Ovary (tissue), 3 donors: ENCODE results near the gene CTBP1.

ENCODE experiments used
- EP300 ChIP-seq: sonication (generic); formaldehyde crosslinking; IDR thresholded peaks from one replicate; pipeline ENCODE4 v1.6.1; 2017; ENCODE audit warnings: antibody characterized with exemption
- POLR2A ChIP-seq: fragments of 450-650 bp; IDR thresholded peaks from one replicate; pipeline ENCODE4 v1.6.1; 2017; ENCODE audit warnings: antibody characterized with exemption, mild to moderate bottlenecking, moderate library complexity
- TF ChIP-seq, protein P1 (sequence below), 3 donors: fragments of 450-650 bp in 2 of 3; fragments of 200-600 bp in 1 of 3; IDR thresholded peaks; one replicate each; pipeline versions ENCODE4 v1.5.1 to v1.8.0; 2016 to 2022; ENCODE audit warnings: antibody characterized with exemption in 3 of 3, mild to moderate bottlenecking in 1 of 3
- donor health status: DM: no; HTN: no; CAD: no.

DNA sequence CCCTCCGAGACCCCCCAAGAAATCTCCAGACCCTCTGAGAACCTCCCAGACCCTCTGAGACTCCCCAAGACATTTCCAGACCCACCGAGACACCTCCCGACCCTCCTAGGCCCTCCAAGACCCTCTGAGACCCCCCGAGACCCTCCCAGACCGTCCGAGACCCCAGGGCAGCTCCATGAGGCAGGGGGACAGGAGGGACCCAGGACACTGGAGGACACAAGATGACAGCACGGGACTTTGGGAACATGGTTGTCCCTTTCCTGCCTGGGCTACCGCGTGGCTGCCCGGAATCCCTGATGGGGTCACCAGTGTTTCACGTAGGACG is 10.3 kb downstream of the CTBP1 start:
- TF ChIP-seq, protein P1, sequence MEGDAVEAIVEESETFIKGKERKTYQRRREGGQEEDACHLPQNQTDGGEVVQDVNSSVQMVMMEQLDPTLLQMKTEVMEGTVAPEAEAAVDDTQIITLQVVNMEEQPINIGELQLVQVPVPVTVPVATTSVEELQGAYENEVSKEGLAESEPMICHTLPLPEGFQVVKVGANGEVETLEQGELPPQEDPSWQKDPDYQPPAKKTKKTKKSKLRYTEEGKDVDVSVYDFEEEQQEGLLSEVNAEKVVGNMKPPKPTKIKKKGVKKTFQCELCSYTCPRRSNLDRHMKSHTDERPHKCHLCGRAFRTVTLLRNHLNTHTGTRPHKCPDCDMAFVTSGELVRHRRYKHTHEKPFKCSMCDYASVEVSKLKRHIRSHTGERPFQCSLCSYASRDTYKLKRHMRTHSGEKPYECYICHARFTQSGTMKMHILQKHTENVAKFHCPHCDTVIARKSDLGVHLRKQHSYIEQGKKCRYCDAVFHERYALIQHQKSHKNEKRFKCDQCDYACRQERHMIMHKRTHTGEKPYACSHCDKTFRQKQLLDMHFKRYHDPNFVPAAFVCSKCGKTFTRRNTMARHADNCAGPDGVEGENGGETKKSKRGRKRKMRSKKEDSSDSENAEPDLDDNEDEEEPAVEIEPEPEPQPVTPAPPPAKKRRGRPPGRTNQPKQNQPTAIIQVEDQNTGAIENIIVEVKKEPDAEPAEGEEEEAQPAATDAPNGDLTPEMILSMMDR (IDR thresholded peaks at IDR 0.05): no peak
- TF ChIP-seq POLR2A (no peak), EP300 (no peak)
